GM19238 (cell line): Measurements from ENCODE around the gene SDHAF3.
"Not testable (repeated sequence)": the region's sequence is repeated elsewhere in the genome, so short reads cannot be mapped to it uniquely, and the experiment has no call there.

Experiments
- DNase-seq: peaks from one replicate; pipeline ENCODE4 v3.0.0; 2011; ENCODE audit warnings: low spot score; ENCODE audit not compliant: insufficient read length

SDHAF3 gene

GRCh38 chr7:97123115-97123514 is 5.6 kb downstream of the SDHAF3 start:
- not testable (repeated sequence) for DNase-seq

GRCh38 chr7:97126483-97127171 is 9.1 kb downstream of the SDHAF3 start:
- no peak for DNase-seq

GRCh38 chr7:97128736-97129135 is 11.2 kb downstream of the SDHAF3 start:
- no peak for DNase-seq

- no peak for DNase-seq
Observed at GRCh38 chr7:97130417-97131139, 13.1 kb downstream of the SDHAF3 start.

- DNase-seq, result no peak
Observed at GRCh38 chr7:97133159-97133558, 15.7 kb downstream of the SDHAF3 start.

- no peak for DNase-seq
Observed at GRCh38 chr7:97138830-97139229, 21.3 kb downstream of the SDHAF3 start.

GRCh38 chr7:97145068-97145467 is 27.6 kb downstream of the SDHAF3 start:
- no peak for DNase-seq

- no peak for DNase-seq
Observed at GRCh38 chr7:97149843-97150242, 32.3 kb downstream of the SDHAF3 start.

- DNase-seq, result no peak
Observed at GRCh38 chr7:97155897-97156418, 38.5 kb downstream of the SDHAF3 start.

- not testable (repeated sequence) for DNase-seq
Observed at GRCh38 chr7:97159984-97160383, 42.5 kb downstream of the SDHAF3 start.

- not testable (repeated sequence) for DNase-seq
Observed at GRCh38 chr7:97161609-97162008, 44.1 kb downstream of the SDHAF3 start.

GRCh38 chr7:97166308-97166707 is 48.8 kb downstream of the SDHAF3 start:
- no peak for DNase-seq

GRCh38 chr7:97167176-97167575 is 49.7 kb downstream of the SDHAF3 start:
- DNase-seq, result no peak

GRCh38 chr7:97167749-97168148 is 50.3 kb downstream of the SDHAF3 start:
- DNase-seq, result no peak

GRCh38 chr7:97174303-97174702 is 56.8 kb downstream of the SDHAF3 start:
- no peak for DNase-seq

- DNase-seq, result peak; percentile 19
Observed at GRCh38 chr7:97179454-97180104, 62.1 kb downstream of the SDHAF3 start.

- DNase-seq, result no peak
Observed at GRCh38 chr7:97187067-97187466, 69.6 kb downstream of the SDHAF3 start.

GRCh38 chr7:97196174-97196573 is 78.7 kb downstream of the SDHAF3 start:
- not testable (repeated sequence) for DNase-seq

GRCh38 chr7:97198596-97198995 is 81.1 kb downstream of the SDHAF3 start:
- no peak for DNase-seq

GRCh38 chr7:97200018-97200417 is 82.5 kb downstream of the SDHAF3 start:
- no peak for DNase-seq

- DNase-seq, result no peak
Observed at GRCh38 chr7:97203957-97204356, 86.5 kb downstream of the SDHAF3 start.

GRCh38 chr7:97204821-97205220 is 87.3 kb downstream of the SDHAF3 start:
- DNase-seq, result no peak
